Neutrophil (primary cell): ENCODE measurements around the gene MPHOSPH9.

Source experiments
- H3K27ac ChIP-seq: fragments of 200-600 bp; sonication (generic); 2 replicates; pipeline ENCODE4 v1.5.1; 2016; ENCODE audit warnings: mild to moderate bottlenecking, moderate library complexity
- H3K27me3 ChIP-seq: fragments of 200-600 bp; sonication (generic); 2 replicates; pipeline ENCODE4 v1.6.0; 2016; ENCODE audit warnings: mild to moderate bottlenecking
- H3K36me3 ChIP-seq: fragments of 200-600 bp; sonication (generic); 2 replicates; pipeline ENCODE4 v1.5.1; 2017
- H3K4me1 ChIP-seq, 2 experiments: fragments of 200-600 bp in 1 of 2; sonication (generic) in 1 of 2; 1 replicate in 1 of 2; 2 replicates in 1 of 2; pipeline versions ENCODE4 v1.5.1 to v1.6.1; 2013 to 2016; ENCODE audit warnings: low read depth in 1 of 2, low read length in 1 of 2, mild to moderate bottlenecking in 1 of 2, moderate library complexity in 1 of 2; ENCODE audit not compliant: control insufficient read depth in 1 of 2, insufficient read depth in 1 of 2
- H3K4me3 ChIP-seq, 2 experiments: fragments of 200-600 bp in 1 of 2; sonication (generic) in 1 of 2; 1 replicate in 1 of 2; 2 replicates in 1 of 2; pipeline ENCODE4 v1.5.1; 2013 to 2016; ENCODE audit warnings: low read depth in 1 of 2, low read length in 1 of 2, mild to moderate bottlenecking in 1 of 2, moderate library complexity in 1 of 2
- H3K9me3 ChIP-seq: fragments of 200-600 bp; sonication (generic); 2 replicates; pipeline ENCODE4 v1.5.1; 2016
- CTCF ChIP-seq: fragments of 200-600 bp; sonication (generic); IDR thresholded peaks from 2 replicates; pipeline ENCODE4 v1.5.1; 2016; ENCODE audit warnings: antibody characterized with exemption

MPHOSPH9 gene

GRCh38 chr12:123237646-123238329 lies 4.8 kb upstream of the MPHOSPH9 start:
- peaks cover 11 to 16% of the 10 kb centered on the region in 2 experiments for H3K4me1 ChIP-seq
- TF ChIP-seq CTCF, result peak; percentile 54
- H3K27me3 ChIP-seq, result no peaks in the 10 kb centered on the region
- no peak overlapping the region for H3K4me3 ChIP-seq
- no peaks in the 10 kb centered on the region for H3K36me3 ChIP-seq
- no peaks in the 10 kb centered on the region for H3K9me3 ChIP-seq
- peak overlapping the region; percentile 1 for H3K27ac ChIP-seq

- Histone ChIP-seq H3K4me3 (peak overlapping the region; percentile 97), H3K27ac (peak overlapping the region; percentile 91), H3K36me3 (no peaks in the 10 kb centered on the region), H3K4me1 (peaks cover 31 to 44% of the 10 kb centered on the region in 2 experiments), H3K27me3 (no peaks in the 10 kb centered on the region), H3K9me3 (no peaks in the 10 kb centered on the region)
- TF ChIP-seq CTCF, result no peak
Observed at GRCh38 chr12:123233505-123234308, 766 bp upstream of the MPHOSPH9 start.

- H3K27ac ChIP-seq, result peak overlapping the region; percentile 91
- H3K27me3 ChIP-seq, result no peaks in the 10 kb centered on the region
- peaks cover 36 to 48% of the 10 kb centered on the region in 2 experiments for H3K4me1 ChIP-seq
- peak overlapping the region; percentile 97 for H3K4me3 ChIP-seq
- no peaks in the 10 kb centered on the region for H3K9me3 ChIP-seq
- no peaks in the 10 kb centered on the region for H3K36me3 ChIP-seq
- TF ChIP-seq CTCF, result no peak
Observed at GRCh38 chr12:123232472-123232806, 502 bp downstream of the MPHOSPH9 start.

GRCh38 chr12:123231931-123232330 lies 1.0 kb downstream of the MPHOSPH9 start:
- Histone ChIP-seq H3K4me3 (peak overlapping the region; percentile 97), H3K4me1 (peaks cover 36 to 48% of the 10 kb centered on the region in 2 experiments), H3K36me3 (no peaks in the 10 kb centered on the region), H3K27me3 (no peaks in the 10 kb centered on the region), H3K9me3 (no peaks in the 10 kb centered on the region), H3K27ac (peak overlapping the region; percentile 91)
- TF ChIP-seq CTCF, result no peak

GRCh38 chr12:123229051-123229450 lies 3.9 kb downstream of the MPHOSPH9 start:
- Histone ChIP-seq H3K4me1 (peaks cover 30 to 38% of the 10 kb centered on the region in 2 experiments), H3K4me3 (peak overlapping the region; percentile 5 to 51), H3K27ac (peak overlapping the region; percentile 76), H3K36me3 (no peaks in the 10 kb centered on the region), H3K9me3 (no peaks in the 10 kb centered on the region), H3K27me3 (no peaks in the 10 kb centered on the region)
- no peak for TF ChIP-seq CTCF
